Measurements from ENCODE around the gene UNG. TPM values are rescaled to one million over a fixed set of nuclear protein-coding genes. Genes with fewer than 3 reads are reported as not detected.

Gene UNG
- total RNA-seq, 4 donors from 2014 or later: 21.6 to 32.7 (median 27.9) TPM

GRCh38 chr12:109105176-109105575 is 7.8 kb downstream of the UNG start:
- Histone ChIP-seq H3K36me3 (no peaks in the 10 kb centered on the region), H3K9me3 (no peaks in the 10 kb centered on the region), H3K4me1 (no peaks in the 10 kb centered on the region), H3K4me3 (no peak overlapping the region), H3K27me3 (no peaks in the 10 kb centered on the region), H3K27ac (no peak overlapping the region)
- intact Hi-C loops (cut with DNase I; ENCODE audit: low total_unique reads): no loop called here
- no peak for DNase-seq
- TF ChIP-seq POLR2A (IDR thresholded peaks at IDR 0.05): no peak
- TF ChIP-seq, protein P1, sequence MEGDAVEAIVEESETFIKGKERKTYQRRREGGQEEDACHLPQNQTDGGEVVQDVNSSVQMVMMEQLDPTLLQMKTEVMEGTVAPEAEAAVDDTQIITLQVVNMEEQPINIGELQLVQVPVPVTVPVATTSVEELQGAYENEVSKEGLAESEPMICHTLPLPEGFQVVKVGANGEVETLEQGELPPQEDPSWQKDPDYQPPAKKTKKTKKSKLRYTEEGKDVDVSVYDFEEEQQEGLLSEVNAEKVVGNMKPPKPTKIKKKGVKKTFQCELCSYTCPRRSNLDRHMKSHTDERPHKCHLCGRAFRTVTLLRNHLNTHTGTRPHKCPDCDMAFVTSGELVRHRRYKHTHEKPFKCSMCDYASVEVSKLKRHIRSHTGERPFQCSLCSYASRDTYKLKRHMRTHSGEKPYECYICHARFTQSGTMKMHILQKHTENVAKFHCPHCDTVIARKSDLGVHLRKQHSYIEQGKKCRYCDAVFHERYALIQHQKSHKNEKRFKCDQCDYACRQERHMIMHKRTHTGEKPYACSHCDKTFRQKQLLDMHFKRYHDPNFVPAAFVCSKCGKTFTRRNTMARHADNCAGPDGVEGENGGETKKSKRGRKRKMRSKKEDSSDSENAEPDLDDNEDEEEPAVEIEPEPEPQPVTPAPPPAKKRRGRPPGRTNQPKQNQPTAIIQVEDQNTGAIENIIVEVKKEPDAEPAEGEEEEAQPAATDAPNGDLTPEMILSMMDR (IDR thresholded peaks at IDR 0.05): no peak

DNA sequence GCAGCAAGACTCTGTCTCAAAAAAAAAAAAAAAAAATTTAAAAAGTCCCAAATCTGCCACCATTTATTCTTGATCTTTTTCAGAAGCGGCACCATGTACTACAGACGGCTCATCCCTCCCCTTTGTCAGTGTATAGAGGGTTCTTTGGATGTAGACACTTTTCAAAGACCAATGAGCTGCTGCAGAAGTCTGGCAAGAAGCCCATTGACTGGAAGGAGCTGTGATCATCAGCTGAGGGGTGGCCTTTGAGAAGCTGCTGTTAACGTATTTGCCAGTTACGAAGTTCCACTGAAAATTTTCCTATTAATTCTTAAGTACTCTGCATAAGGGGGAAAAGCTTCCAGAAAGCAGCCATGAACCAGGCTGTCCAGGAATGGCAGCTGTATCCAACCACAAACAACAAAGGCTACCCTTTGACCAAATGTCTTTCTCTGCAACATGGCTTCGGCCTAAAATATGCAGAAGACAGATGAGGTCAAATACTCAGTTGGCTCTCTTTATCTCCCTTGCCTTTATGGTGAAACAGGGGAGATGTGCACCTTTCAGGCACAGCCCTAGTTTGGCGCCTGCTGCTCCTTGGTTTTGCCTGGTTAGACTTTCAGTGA is 12.5 kb downstream of the UNG start:
- H3K36me3 ChIP-seq: no peaks in the 10 kb centered on the region
- no peak for TF ChIP-seq POLR2A (IDR thresholded peaks at IDR 0.05)
- TF ChIP-seq, protein P1 (IDR thresholded peaks at IDR 0.05): no peak

GRCh38 chr12:109110988-109111495 is 13.6 kb downstream of the UNG start:
- Histone ChIP-seq H3K27ac (peak overlapping the region; percentile 93 to 96), H3K4me3 (peak overlapping the region; percentile 67 to 68), H3K4me1 (no peaks in the 10 kb centered on the region), H3K9me3 (no peaks in the 10 kb centered on the region), H3K36me3 (no peaks in the 10 kb centered on the region), H3K27me3 (no peaks in the 10 kb centered on the region)
- intact Hi-C loops (cut with DNase I; ENCODE audit: low total_unique reads): no loop called here
- DNase-seq: peak; percentile 92 to 94
- TF ChIP-seq, protein P1 (IDR thresholded peaks at IDR 0.05): peak in 1 of 4 experiments; percentile 10
- TF ChIP-seq POLR2A (IDR thresholded peaks at IDR 0.05): peak; percentile 26 to 64

More for the DNA sequence above, 12.5 kb downstream of the UNG start:
- DNase-seq: no peak
- intact Hi-C loops (cut with DNase I; ENCODE audit: low total_unique reads): no loop called here
- Histone ChIP-seq H3K4me3 (no peak overlapping the region), H3K27me3 (no peaks in the 10 kb centered on the region), H3K4me1 (no peaks in the 10 kb centered on the region), H3K9me3 (no peaks in the 10 kb centered on the region), H3K27ac (peak overlapping the region; percentile 93 to 96)

DNA sequence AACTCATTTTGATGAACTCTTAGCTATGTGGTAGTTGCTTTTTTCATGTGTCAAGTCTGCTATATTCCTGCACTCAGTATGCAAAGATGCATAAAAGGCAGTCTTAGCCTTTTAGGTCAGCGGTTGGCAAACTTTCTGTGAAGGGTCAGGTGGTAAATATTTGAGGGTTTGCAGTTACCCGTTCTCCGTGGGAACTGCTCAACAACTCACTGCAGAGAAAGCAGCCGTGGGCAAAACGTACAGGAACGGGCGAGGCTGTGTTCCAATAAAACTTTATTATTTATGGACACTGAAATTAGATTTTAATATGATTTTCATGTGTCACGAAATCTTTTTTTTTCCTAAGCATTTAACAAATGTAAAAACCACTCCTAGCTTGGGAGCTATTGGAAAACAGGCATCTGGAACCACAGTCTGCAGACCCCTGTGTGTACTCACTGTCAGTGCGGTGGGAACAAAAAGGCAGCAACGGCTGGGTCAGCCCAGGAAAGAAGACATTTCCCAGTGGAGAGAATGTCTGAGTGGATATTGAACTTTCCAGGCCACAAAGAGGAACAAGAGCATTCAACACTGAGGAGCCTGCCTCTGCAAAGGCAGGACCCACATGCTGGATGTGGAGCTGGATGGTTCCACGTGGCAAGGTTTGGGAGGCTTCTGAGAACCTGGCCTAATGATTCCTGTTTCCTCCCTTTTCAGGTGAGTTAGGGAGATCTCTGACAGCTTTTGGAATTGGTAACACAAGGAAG is 15.5 kb downstream of the UNG start:
- no peaks in the 10 kb centered on the region for H3K9me3 ChIP-seq
- H3K4me3 ChIP-seq: no peak overlapping the region
- TF ChIP-seq, protein P1 (IDR thresholded peaks at IDR 0.05): no peak
- no peak for TF ChIP-seq POLR2A (IDR thresholded peaks at IDR 0.05)
- H3K4me1 ChIP-seq: no peaks in the 10 kb centered on the region
- no peak for DNase-seq
- H3K36me3 ChIP-seq: no peaks in the 10 kb centered on the region
- peak overlapping the region; percentile 93 to 96 for H3K27ac ChIP-seq
- intact Hi-C loops (cut with DNase I; ENCODE audit: low total_unique reads): no loop called here
- H3K27me3 ChIP-seq: no peaks in the 10 kb centered on the region
